Suppressor macrophage treated with lipopolysaccharide for 1 hour (primary cell): Measurements from ENCODE around the gene EIF4G3.

ENCODE experiments used
- DNase-seq, 3 donors: peaks; one replicate each; pipeline ENCODE4 v3.0.0-alpha.2; 2020 to 2022

The EIF4G3 gene

DNA sequence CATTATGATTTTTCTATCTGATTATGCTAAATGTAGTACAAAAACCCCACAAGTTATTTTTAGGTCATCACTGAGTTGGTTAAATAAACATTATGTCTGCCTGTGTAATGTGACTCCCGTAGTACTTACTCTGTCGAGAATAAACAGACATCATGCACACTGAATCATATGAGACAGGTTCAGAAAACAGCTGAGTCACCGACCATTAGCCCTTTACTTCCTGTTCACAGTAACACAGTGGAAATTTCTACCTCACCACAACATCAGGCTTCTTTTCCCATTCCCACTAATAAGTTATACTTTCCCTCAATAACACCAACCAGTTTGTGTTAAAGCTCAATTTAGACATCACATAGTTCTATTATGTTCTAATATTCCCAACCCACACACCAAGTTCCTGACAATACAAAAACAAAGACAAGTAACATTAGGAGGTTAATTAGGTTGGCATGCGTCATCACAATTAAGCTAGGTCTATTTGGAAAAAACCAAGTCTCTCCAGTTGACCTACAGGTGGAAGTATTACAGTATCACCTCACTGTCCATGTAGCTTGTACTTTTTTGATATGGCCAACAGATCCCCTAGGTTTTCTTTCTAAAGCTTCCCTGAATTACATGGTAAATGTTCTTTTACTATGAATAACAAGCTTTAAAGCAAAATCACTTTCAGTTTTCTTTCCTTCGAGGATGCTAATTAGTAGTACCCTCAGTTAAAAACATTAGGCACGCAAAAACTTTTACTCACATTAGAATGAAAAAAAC is 154.2 kb downstream of the EIF4G3 start:
- peak; percentile 85 to 96 (median 93) for DNase-seq

DNA sequence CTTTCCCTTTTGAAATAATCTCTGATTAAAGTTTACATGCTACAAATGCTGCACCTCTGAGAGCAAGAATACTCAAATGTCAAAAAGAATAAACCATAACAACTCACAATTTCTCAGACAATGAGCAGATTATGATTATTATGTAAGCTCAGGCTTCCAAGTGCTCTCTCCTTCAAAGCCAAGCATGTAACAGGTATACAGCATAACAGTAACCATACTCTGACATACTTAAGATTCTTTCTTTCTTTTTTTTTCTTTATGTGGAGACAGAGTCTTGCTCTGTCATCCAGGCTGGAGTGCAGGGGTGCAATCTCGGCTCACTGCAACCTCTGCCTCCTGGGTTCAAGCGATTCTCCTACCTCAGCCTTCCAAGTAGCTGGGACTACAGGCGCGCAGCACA is 155.4 kb downstream of the EIF4G3 start:
- no peak for DNase-seq

DNA sequence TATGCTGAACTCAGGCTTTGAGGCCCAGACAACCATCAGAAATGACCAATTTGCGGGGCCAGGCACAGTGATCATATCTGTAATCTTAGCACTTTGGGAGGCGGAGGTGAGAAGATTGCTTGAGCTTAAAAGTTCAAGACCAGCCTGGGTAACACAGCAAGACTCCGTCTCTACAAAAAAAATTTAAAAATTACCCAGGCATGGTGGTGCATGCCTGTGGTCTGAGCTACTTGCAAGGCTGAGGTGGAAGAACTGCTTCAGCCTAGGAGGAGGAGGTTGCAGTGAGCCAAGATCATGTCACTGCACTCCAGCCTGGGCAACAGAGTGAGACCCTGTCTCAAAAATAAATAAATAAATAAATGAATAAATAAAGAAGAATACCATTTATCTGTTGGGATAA is 156.5 kb downstream of the EIF4G3 start:
- DNase-seq = no peak

DNA sequence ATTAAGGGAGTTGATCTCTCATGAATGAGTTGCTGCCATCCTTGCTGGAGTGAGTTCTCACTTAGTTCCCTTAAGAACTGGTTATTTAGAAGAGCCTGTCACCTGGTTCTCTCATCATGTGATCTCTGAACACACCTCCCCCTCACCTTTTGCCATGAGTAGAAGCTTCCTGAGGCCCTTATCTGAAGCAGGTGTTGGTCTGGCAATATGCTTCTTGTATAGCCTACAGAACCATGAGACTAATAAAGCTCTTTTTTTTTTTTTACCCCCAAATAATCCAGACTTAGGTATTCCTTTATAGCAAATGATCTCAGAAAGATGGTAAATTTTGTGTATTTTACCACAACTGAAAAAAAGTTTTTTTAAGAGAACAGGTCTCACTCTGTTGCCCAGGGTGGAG is 158.0 kb downstream of the EIF4G3 start:
- DNase-seq = no peak

DNA sequence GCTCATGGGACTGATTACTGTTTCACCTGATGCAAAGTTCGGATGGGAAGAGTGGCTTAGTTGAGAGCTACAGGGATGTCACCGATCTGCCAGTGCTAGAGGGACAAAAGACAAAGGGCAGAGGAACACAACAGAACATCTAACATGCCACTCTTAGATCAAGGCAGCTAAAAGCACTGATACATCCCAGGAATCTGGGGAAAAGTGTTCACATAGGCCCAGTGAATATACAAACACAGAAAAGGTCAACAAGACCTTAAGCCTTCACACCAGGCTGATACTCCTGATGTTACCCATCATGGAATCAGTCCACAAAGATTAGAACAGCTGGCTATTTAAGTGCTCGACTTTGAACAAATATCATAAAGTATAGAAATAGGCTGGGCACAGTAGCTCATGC is 163.2 kb downstream of the EIF4G3 start:
- no peak for DNase-seq

DNA sequence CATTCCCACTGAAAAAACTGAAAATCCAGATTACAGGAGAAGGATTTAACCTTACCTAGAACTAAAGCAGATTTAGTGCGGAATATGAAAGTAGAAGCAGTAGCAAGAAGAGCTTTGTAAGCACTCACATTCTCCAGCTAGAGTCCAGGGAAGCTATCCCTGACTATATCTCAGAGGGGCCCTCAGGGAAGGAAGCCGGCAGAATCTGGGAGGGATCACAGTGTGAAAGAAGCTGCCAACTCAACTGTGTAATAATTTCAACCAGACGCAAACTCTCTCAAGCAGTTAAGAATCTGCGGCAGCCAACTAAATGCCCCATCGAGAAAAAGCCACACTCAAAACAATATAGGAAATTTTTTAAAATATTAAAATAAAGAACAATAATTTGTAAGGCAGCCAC is 163.8 kb downstream of the EIF4G3 start:
- DNase-seq = no peak

DNA sequence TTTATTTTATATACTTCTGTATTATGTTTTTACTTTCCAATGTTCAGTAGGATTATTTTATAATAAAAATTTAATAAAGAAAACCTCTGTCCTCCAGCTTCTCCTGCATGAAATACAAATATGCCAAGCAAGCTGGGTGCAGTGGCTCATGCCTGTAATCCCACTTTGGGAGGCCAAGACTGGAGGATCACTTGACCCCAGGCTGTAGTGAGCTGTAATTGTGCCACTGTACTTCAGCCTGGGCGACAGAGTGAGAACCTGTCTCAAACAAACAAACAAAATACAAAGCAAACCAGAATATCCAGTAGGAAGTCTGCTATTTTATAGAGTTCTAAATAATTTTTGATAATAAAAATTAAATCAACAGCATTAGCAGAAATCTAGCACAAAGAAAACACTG is 168.8 kb downstream of the EIF4G3 start:
- no peak for DNase-seq

DNA sequence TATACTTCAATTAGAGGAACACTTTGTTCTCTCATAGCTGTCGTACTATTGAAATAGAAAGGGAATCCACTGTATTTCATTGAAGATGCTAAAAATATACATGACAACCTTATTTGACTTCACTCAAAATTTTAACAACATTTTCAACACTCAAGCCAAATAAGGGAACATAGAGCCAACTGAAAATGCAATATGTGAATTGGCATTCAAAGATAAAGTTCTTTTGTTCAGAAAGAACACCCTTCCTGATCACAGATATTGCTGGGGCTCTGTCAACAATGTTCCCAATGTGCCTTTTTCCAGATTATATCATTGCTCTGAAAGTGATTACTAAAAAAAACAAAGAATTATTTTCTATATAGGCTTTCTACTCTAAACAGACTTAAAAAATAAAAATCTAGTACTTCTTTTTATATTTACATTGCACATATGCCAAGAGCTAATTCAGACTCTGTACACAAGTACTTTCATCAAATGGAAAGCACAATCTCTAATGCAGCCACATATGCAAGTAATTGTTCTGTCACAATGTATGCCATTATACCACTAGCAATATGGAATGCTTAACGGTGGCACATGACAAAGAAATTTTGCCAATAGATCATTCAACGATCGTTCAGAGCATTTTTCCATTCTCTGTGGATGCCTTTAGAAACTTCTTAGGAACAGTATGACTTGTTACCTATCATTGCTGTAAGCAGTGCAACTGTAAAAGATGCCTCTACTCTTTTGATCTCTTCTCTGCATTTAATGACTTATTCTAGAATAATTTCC is 171.0 kb downstream of the EIF4G3 start:
- DNase-seq = no peak

DNA sequence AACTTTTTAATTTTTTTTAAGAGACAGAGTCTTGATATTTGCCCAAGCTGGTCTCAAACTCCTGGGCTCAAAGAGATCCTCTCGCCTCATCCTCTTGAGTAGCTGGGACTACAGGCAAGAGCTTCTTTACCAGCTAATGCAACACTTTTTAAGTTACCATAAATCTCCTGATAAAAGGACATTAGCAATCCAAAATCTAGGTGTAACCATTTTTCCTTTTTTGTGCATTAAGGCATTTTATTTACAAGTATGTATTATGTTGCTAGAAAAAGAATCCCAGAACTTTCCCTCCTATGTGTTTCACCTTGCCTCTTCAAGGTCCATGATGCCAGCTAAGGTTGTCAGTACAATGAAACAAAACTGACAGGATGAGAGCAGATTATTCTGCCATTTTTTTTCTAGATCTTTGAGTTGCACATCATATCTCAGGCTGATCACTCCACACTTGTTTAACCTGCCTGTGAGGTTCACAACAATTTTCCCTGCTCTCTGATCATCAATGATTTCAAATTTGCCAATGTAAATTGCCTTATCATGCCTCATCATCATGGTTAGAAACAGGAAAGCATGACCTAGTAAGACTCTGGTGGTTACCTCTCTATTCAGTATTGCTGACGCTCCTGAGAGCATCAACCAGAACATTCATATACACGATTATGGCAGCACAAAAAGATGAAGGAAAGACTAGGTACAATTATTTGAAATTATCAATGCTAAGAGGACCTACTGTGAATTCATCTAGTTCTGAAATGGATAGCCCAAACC is 173.2 kb downstream of the EIF4G3 start:
- DNase-seq = no peak

DNA sequence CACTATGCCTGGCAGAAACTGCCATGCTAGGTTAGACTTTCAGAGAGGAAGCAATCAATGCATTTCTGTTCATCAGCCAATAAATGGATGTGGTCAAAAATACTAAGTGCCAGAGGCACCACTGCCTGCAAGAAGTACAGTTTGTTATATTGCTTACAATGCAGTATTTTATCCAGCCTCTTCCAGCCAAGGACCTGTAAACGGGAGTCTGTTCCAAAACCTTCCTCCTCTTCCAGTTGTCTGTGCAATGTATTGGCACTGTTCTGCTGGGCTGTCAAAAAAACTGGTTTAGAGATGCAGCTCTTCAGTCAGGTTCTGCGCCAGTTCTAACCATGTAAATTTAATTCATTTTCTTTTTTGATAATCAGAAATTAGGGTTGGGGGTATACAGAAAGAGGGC is 175.7 kb downstream of the EIF4G3 start:
- DNase-seq = no peak

DNA sequence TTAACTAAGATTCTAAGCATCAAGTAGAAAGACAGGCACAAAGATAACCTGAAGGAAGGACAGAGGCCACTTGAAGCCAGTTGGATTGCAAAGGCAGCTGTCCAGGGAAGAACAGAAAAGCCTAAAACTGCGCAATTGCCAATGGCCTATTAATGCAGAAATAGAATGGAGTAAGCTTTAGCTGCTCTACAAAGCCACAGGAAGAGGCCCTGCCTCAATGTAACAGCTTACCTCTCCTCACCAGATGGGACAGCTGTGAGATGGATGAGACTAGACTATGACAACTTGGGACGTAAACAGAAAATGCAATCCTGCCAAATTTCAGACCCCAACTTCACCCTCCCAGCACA is 176.5 kb downstream of the EIF4G3 start:
- DNase-seq = no peak

DNA sequence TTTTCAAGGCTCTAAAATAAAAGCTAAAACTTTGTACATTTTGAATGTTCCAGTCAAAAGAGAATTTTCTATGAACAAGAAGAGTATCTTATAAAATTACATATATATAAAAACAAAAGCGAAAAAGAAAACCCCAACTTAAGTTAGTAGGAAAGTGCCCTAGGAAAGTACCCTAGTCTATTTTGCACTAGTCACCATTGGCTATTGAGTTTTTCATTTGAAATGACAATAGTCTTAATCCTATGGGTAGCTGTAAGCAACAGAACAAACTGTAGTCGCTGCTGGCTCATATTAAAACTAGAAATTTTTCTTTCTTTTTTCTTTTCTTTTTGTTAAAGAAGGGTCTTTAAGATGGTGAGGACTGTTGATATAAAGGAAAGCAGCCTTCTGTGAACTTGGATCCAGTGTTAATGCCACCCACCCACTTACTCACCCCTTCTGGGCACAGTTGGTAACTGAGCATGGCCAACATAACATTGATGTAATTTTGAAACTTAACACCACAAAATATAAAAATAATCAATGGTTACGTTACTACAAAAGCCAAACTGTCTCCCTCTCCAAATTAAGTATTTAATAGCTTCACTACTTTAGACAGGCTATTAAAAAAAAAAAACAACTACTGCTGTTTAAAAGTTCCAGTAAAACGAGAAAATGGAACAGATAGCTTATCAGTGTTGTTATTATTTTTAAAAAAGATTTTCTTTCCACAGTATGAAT is 177.0 kb downstream of the EIF4G3 start:
- DNase-seq = peak in 1 of 3 donors; percentile 11

DNA sequence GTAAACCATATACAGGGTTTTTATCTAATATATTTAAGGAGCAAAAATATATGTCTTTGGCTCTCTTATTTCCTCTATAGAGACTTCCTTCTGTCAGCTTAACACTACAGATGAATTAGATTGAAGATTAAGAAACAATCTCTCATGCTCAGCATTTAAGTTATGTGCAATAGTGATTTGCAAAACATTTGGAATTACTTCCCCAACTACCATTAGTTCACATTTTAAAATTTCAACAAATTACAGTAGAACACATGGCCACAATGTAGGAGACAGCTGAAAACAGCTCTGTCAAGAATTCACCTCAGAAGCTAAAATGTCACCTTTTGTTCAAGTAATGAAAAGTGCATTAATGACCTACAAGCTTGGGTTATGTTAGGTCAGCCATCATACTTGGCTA is 177.9 kb downstream of the EIF4G3 start:
- DNase-seq = peak in 2 of 3 donors; percentile 42

DNA sequence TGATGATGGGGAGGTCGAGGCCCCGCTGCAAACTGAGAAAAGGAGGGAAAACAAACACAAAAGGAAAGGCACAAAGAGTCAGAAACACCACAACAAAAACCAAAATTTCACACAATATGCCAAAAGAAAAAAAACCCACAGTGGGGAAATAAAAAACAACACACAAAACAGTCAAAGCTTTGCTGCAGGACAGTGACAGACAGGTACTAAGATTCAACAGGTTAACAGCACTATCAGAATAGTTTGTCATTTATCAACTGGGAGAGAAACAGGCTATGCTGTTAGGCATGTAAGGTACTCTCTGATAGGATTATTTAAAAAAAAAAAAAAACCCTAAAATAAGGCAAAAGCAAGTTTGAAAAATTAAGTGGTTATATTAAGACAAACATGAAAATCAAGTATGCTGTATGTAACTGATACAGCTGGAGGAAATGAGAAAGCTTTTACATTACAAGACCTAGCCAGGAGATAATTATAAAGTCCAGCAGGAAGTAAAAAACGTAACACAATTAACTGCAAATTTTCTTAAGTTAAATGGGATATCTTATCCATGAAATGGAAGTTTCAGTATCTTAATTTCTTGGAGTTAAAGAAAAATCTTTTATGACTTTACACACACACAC is 179.0 kb downstream of the EIF4G3 start:
- no peak for DNase-seq

DNA sequence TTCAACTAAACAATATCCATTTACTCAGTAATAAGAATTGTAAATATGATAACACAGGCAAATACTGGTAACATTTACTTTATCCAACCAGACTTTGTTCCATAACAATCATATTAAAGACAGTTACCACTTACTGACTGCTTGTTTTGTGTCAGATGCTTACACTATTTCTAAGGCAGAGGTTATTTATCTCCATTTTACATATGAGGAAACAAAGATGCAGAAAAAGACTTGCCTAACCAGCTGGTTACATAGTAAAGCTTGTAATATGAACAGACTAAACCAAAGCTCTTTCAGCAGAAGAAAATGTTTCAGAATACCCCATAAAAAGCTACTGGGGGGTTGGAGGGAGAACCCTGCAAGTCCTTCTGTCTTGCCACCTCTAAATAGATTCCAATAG is 180.1 kb downstream of the EIF4G3 start:
- DNase-seq = no peak

DNA sequence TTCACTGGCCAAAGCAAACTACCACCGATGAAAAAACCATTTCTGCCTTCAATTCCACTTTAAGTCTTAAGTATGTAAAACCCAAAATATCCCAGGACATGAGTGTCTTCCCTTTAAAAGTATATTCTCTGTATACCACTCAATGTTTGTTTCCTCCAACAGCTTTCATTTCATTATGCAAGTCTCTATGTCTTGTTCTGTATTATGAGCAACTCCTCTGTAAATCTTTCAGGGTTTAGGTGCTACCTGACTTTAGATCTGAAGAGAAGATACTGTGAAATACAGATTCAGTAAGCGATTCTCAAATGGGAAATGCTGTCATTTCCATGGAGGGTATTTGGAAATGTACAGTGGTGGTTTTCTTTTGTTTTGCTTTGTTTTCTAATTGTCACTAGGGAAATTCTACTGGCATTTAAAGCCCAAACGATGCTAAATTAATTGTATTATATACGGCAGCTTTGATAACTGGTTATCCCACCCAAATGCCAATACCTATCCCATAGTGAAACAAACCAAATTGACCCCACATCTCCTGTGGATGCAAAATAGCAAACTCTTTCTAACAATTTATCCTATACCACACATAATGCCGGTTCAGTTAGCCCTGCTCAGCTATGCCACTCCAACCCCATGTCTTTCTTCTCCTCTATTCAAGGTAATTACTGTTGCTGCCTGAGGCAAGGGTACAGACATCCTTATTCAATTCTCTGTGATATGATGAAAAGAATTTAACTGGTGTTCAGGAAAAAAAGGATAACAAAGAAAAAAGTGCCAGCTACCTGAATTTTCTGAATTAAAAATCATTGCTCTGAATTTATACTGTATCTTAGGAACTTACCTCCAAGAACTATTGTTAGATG is 182.8 kb downstream of the EIF4G3 start:
- no peak for DNase-seq

DNA sequence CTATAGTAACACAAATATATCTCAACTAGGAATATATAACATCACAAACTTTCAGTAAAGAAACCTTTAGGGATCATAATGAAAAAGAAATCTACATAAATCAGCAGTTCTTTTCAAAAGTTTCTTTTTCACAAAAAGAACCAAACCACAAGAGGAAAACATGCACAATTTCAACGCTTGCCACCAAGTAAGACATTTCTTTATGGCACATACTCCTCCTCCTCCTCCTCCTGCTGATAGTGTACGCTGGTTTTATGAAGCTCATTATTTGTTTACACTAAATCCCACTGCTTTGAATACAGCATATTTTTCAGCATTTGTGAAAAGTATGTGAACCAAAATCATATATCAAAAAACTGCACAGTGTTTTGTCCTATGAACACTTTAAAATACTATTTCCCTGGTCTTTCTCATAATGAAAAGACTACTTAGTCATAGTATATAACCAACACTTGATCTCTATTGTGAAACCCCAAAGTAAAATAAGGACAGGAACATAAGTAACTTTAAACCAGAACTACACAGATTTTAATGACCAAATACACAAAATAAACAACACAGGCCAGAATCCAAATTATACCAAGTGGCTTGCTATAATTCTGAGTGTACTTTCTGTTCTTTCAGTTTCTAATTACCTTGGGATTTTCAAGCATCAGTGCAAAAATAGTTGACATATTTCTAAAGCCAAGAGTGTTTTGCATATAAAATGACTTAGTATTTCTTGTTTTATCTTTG is 184.2 kb downstream of the EIF4G3 start:
- peak in 2 of 3 donors; percentile 39 to 57 for DNase-seq

DNA sequence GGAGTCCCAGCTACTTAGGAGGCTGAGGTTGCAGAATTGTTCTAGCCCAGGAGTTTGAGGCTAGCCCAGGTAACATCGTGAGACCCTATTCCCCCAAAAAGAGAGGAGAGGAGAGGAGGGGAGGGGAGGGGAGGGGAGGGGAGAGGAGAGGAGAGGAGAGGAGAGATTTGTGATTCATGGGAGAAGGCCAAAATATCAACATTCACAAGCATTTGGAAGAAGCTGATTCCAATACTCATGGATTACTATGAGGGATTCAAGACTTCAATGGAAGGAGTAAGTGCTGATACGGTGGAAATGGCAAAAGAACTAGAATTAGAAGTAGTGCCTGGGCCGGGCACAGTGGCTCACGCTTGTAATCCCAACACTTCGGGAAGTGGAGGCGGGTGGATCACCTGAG is 187.8 kb downstream of the EIF4G3 start:
- DNase-seq = no peak

DNA sequence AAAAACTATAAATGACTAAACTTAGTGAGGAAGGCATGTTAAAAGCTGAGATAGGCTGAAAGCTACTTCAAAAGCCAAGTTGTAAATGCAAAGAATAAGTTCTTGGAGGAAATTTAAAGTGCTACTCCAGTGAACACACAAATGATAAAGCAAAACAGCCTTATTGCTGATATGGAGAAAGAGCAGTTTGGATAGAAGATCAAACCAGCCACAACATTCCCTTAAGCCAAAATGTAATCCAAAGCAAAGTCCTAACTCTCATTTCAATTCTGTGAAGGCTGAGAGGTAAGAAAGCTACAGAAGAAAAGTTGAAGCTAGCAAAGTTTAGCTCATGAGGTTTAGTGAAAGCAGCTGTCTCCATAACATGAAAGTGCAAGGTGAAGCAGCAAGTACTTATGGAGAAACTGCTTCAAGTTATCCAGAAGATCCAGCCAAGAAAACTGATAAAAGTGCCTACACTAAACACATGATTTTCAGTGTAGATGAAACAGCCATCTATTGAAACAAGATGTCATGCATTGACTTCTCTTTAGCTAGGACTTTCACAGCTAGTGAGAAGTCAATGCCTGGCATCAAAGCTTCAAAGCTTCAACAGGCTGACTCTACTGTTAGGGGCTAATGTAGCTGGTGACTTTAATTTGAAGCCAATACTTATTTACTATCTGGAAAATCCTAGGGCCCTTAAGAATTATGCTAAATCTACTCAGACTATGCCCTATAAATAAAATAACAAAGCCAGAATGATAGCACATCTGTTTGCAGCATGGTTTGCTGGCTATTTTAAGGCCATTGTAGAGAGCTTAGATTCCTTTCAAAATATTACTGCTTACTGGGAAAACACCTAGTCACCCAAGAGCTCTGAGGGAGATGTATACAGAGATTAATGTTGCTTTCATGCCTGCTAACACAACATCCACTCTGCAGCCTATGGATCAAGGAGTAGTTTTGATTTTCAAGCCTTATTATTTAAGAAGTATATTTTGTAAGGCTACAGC is 188.6 kb downstream of the EIF4G3 start:
- DNase-seq = no peak
